ENCODE measurements around the gene CFAP70. TPM values are rescaled to one million over a fixed set of nuclear protein-coding genes. Genes with fewer than 3 reads are reported as not detected.

The CFAP70 gene
- total and polyA plus RNA-seq, 2 of the 8 experiments (the other 6 are each of a cell fraction or from before 2014, with no cell fraction given): 0.21 to 0.30 TPM

GRCh38 chr10:73293461-73293860 lies 65.2 kb downstream of the CFAP70 start:
- Histone ChIP-seq H2AFZ (ENCODE audit: low read length) (no peak overlapping the region), H3K27ac (ENCODE audit: low read depth, low read length) (no peak overlapping the region), H3K9ac (replicated peaks in 1 of 4; ENCODE audit: extremely low read depth in 1 of 4, low read depth in 3 of 4, low read length in 3 of 4) (no peak overlapping the region), H3K79me2 (ENCODE audit: control insufficient read depth in 1 of 2, insufficient read depth in 2 of 2, low read length in 2 of 2) (no peaks in the 10 kb centered on the region), H2BK20ac (ENCODE audit: low read length) (no peak overlapping the region), H3K23ac (ENCODE audit: insufficient read length) (no peak overlapping the region), H3K36me3 (ENCODE audit: control insufficient read depth in 2 of 4, insufficient read depth in 4 of 4, low read length in 3 of 4) (no peaks in the 10 kb centered on the region), H3K14ac (ENCODE audit: insufficient read length) (no peak overlapping the region), H3K23me2 (ENCODE audit: low read depth, low read length) (no peaks in the 10 kb centered on the region), H4K5ac (ENCODE audit: insufficient read length, low read depth, low read length) (no peak overlapping the region), H3K4me2 (ENCODE audit: insufficient read depth in 1 of 2, low read depth in 2 of 2, low read length in 2 of 2) (no peak overlapping the region), H2BK120ac (replicated peaks; ENCODE audit: low read depth, low read length) (no peak overlapping the region), H4K8ac (ENCODE audit: extremely low read depth, insufficient read depth, low read length) (no peak overlapping the region), H2BK15ac (ENCODE audit: low read length) (no peak overlapping the region), H3K79me1 (ENCODE audit: low read depth, low read length) (no peaks in the 10 kb centered on the region), H2BK5ac (ENCODE audit: low read depth, low read length) (no peak overlapping the region), H3K4me1 (replicated peaks in 1 of 4; ENCODE audit: control insufficient read depth in 3 of 4, insufficient read depth in 4 of 4, low read length in 3 of 4) (no peaks in the 10 kb centered on the region), H2BK12ac (ENCODE audit: low read depth, low read length) (no peak overlapping the region), H3K18ac (ENCODE audit: extremely low read depth, low read length) (no peak overlapping the region), H3K4me3 (ENCODE audit: extremely low read depth in 1 of 4, insufficient read depth in 2 of 4, low read depth in 3 of 4, low read length in 4 of 4) (no peak overlapping the region), H3K9me3 (ENCODE audit: insufficient read depth in 2 of 2, low read depth in 1 of 2, low read length in 1 of 2) (peaks cover 1 to 2% of the 10 kb centered on the region in 2 experiments; a peak in 3 of 4 replicates), H3K27me3 (replicated peaks in 1 of 4; ENCODE audit: control insufficient read depth in 3 of 4, extremely low read depth in 1 of 4, insufficient read depth in 3 of 4, low read length in 3 of 4) (no peaks in the 10 kb centered on the region), H3K56ac (replicated peaks; ENCODE audit: insufficient read length, low read depth, low read length) (no peak overlapping the region), H3K4ac (replicated peaks; ENCODE audit: insufficient read length, low read depth, low read length) (no peak overlapping the region), H4K91ac (replicated peaks; ENCODE audit: insufficient read length, low read length) (no peak overlapping the region), H2AK5ac (ENCODE audit: low read depth, low read length) (no peak overlapping the region), H4K20me1 (replicated peaks in 1 of 2; ENCODE audit: control insufficient read depth in 1 of 2, insufficient read depth in 2 of 2, low read length in 2 of 2) (no peaks in the 10 kb centered on the region)
- CTCF ChIA-PET (ENCODE audit: partially characterized antibody): interaction anchor here (0.9 to 1.3 kb wide), 2 partner anchors 30 to 59 kb away, joined by 3 read pairs; no protein-coding TSS in a partner anchor
- FAIRE-seq (no peak), DNase-seq (ENCODE audit: low read depth in 1 of 2, low spot score in 2 of 2) (no peak)
- POLR2A ChIA-PET (ENCODE audit: partially characterized antibody): no interaction called here
- no peak for TF ChIP-seq YY1 (IDR thresholded peaks at IDR 0.05; ENCODE audit: low read depth, low read length)
- no peak for TF ChIP-seq CHD2 (IDR thresholded peaks at IDR 0.05; ENCODE audit: low read length)
- no peak for TF ChIP-seq BCL11A (IDR thresholded peaks at IDR 0.05; ENCODE audit: low read depth in 2 of 2, low read length in 2 of 2)
- TF ChIP-seq TAF7 (optimal IDR thresholded peaks at IDR 0.05; ENCODE audit: borderline replicate concordance, low read depth, low read length): no peak
- TF ChIP-seq MAFK (IDR thresholded peaks at IDR 0.05; ENCODE audit: low read depth, low read length): no peak
- TF ChIP-seq BACH1 (IDR thresholded peaks at IDR 0.05; ENCODE audit: low read length): no peak
- 78% methylated on average over 3 of the region's 3 CpGs; no CpG with 5 or more reads in 1 of the 2 experiments for WGBS, 2 experiments (ENCODE audit: extremely low coverage in 1 of 2, insufficient coverage in 1 of 2, insufficient read length in 1 of 2, insufficient replicate concordance in 2 of 2, low coverage in 1 of 2, low lambda C conversion rate in 2 of 2, missing lambda C conversion rate in 1 of 2)
